Measurements from ENCODE around the gene ARFGEF3.

Gene ARFGEF3

DNA sequence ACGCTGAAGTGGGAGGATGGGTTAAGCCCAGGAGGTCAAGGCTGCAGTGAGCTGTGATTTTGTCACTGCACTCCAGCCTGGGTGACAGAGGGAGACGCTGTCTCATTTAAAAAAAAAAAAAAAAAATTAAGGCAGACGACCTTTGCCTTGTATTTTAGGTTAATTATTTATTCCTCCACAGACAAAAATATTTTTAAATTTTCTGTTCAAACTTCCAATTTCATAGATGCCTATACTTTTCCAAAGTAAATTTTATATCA, 209.6 kb downstream of the ARFGEF3 start:
- no peak overlapping the region for H3K27ac ChIP-seq
- TF ChIP-seq, protein P1, sequence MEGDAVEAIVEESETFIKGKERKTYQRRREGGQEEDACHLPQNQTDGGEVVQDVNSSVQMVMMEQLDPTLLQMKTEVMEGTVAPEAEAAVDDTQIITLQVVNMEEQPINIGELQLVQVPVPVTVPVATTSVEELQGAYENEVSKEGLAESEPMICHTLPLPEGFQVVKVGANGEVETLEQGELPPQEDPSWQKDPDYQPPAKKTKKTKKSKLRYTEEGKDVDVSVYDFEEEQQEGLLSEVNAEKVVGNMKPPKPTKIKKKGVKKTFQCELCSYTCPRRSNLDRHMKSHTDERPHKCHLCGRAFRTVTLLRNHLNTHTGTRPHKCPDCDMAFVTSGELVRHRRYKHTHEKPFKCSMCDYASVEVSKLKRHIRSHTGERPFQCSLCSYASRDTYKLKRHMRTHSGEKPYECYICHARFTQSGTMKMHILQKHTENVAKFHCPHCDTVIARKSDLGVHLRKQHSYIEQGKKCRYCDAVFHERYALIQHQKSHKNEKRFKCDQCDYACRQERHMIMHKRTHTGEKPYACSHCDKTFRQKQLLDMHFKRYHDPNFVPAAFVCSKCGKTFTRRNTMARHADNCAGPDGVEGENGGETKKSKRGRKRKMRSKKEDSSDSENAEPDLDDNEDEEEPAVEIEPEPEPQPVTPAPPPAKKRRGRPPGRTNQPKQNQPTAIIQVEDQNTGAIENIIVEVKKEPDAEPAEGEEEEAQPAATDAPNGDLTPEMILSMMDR (IDR thresholded peaks at IDR 0.05): no peak
- TF ChIP-seq ZFX (IDR thresholded peaks at IDR 0.05; ENCODE audit: borderline replicate concordance): no peak

DNA sequence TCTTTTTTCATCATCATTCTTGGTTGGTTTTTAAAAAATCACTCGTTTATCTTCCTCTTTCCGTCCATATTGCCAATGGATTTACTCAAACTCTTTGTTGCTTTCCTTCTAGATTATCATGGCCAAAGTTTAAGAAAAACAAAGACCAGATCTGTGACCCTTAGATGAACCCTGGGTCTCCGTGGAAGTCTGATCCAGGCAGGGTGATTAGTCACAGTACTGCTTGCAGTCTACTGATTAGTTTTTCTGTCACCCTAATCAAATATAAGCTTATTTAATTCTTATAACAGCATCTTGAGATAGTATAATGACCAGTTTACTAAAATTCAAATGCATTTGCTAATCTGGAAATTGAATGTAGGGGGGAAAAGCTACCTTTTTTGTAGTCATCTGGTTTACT, 210.0 kb downstream of the ARFGEF3 start:
- no peak for TF ChIP-seq ZFX (IDR thresholded peaks at IDR 0.05; ENCODE audit: borderline replicate concordance)
- TF ChIP-seq, protein P1 (IDR thresholded peaks at IDR 0.05): no peak
- no peak overlapping the region for H3K27ac ChIP-seq

DNA sequence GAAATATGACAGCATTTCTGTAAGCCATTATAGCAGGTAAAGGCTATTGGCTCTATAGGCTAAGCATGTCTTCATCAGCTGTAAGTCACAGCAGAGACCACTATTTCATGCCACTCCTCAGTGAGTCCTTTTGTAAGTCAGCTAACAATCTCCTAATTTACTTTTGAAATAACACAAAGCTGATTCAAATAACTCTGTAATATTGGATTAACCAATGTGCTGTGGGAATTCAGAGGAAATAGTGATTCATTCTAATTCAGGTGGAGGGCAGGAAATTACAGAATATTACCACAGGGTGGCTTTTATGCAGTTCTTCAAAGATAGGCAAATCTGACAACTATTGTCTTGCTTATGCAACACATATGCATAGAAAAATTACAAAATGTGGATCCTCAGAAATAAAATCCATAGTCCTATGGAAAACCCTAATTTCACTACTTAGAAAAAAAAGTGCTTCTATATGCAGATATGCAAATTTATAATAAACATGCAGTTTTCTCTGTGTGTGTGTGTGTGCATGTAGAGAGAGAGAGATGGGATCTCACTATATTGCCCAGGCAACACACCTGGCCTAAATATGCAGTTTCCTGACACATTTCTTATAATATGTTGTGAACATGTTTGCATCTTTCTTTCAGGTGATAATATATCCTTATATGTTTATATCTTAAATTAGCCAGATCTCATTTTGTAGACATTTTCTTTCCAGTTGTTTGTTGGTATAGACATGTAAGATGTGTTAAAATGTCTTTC, 211.1 kb downstream of the ARFGEF3 start:
- TF ChIP-seq ZFX (IDR thresholded peaks at IDR 0.05; ENCODE audit: borderline replicate concordance): no peak
- TF ChIP-seq, protein P1 (IDR thresholded peaks at IDR 0.05): 0 out of 2 replicates have a peak, but pooled peaks have one; percentile 13
- no peak overlapping the region for H3K27ac ChIP-seq

DNA sequence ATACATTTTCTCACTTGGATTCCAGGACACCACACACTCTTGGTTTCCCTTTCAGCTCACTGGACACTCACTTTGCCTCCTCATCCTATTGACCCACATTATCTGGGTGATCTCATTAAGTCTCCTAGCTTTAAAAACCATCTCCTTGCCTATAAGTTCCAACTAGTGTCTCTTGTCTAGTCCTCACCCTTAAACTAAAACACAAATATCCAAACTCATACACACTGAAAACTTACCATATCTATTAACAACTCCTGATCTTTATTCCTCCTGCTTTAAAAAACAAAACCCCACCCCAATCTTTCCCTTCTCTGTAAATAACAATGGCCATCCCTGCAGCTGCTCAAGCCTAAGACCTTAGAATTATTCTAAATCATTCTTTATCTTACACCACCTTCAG, 212.5 kb downstream of the ARFGEF3 start:
- no peak overlapping the region for H3K27ac ChIP-seq
- no peak for TF ChIP-seq ZFX (IDR thresholded peaks at IDR 0.05; ENCODE audit: borderline replicate concordance)
- TF ChIP-seq, protein P1 (IDR thresholded peaks at IDR 0.05): no peak

DNA sequence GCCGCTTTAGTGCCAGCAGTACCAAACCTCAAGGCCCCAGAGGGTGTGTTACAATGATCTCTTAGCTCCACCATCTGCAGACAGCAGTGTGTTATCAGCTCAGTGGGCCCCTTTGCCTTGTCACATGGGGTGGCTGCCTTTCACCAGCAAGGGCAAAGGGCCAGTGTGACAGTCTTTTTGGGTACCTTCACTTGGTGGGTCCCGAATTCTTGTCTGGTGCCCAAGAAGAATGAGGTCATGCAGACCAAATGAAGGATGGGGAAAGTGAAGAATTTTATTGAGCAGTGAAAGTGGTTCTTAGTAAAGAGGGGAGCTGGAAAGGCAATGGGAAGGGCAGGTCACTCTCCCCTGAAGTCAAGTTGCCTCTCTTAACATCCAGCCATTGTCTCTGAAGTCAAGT, 213.1 kb downstream of the ARFGEF3 start:
- no peak for TF ChIP-seq ZFX (IDR thresholded peaks at IDR 0.05; ENCODE audit: borderline replicate concordance)
- TF ChIP-seq, protein P1 (IDR thresholded peaks at IDR 0.05): no peak
- H3K27ac ChIP-seq: no peak overlapping the region

DNA sequence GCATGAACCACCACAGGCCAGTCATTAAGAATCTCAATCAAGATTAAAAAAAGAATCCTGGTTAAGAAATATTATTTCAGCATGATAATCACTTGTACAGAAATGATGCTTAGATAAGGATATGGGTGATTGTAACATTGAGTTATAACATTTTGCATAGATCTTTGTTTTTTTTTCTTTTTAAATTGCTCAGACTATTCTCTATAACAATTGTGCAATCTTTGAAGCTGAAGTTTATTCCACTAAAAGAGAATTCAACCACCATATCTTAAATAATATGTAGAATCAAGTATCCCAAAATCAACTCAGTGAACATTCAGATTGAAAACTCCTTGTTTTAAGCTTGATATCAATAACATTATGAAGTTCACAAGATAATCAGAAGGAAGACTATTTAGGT, 215.3 kb downstream of the ARFGEF3 start:
- peak overlapping the region; percentile 91 for H3K27ac ChIP-seq
- no peak for TF ChIP-seq ZFX (IDR thresholded peaks at IDR 0.05; ENCODE audit: borderline replicate concordance)

DNA sequence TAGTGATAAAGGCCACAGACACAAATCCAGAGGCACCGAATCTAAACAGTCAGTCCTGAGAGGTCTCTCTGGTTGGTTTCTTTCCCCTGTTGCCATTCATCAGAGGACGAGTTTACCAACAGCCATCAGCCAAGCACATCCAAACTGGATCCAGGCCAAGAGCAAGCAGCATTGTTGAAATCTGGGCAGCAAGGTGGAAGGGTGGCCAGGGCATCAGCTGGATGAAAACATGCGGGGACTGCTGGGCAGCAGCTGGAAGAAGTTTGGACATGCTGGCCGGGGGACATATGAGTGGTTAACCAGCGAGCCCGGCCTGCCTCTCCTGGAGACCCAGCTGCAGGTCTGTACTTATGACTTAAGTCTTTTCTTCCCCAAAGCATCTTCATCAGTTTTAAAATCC, 216.1 kb downstream of the ARFGEF3 start, which contains the start of gene SMIM28:
TSS of gene SMIM28 (plus strand) at position 62 of the 400 bp plus-strand sequence. CDS start at position 230, 168 bp downstream.
- peak within 1 kb of the TSS; percentile 91 for H3K27ac ChIP-seq
- TF ChIP-seq, protein P1 (IDR thresholded peaks at IDR 0.05): no peak
- TF ChIP-seq ZFX (IDR thresholded peaks at IDR 0.05; ENCODE audit: borderline replicate concordance): no peak

DNA sequence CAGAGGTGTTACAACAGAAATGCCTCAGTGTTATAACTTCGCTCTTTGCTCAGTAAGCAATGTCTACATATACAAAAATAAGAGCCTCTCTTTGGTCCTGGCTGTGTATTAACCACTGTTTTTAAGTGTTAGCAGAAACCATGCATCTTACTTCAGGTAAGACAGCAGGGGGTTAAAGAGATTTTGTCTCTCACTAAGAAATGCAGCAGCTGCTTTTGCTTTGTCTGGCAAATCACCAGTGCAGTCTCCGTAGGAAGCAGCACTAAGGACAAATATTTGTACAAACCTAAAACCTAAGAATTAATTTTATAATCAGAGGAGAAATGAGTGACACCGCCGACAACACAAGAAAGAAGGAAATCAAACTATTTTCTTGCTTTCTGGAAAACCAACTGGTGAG, 216.7 kb downstream of the ARFGEF3 start:
- peak overlapping the region; percentile 91 for H3K27ac ChIP-seq
- TF ChIP-seq, protein P1 (IDR thresholded peaks at IDR 0.05): no peak
- no peak for TF ChIP-seq ZFX (IDR thresholded peaks at IDR 0.05; ENCODE audit: borderline replicate concordance)

Data from 22Rv1 (cell line).